ENCODE measurements around the gene CCDC88A. TPM values are rescaled to one million over a fixed set of nuclear protein-coding genes. Genes with fewer than 3 reads are reported as not detected.

CCDC88A gene
- total and polyA plus RNA-seq, 2 experiments from 2014 or later: 144 to 169 TPM

DNA sequence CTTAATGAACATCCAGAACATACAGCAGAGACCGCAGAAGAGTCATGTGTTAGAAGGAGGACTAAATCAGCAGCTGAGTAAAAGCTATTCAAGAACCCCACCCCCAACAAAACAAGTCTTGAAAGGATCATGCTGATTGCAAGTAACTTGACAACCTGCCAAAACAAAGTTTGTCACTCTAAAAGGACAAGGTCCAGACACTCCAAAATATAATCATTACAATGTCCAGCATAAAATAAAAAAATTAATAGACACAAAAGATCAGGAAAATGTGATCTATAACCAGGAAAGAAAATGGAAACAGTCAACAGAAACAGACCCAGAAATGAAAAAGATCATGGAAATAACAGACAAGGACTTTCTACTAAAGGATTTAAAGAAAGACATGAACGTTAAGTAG lies 28.5 kb downstream of the CCDC88A start:
- no peaks in the 10 kb centered on the region for H3F3A ChIP-seq (replicated peaks; ENCODE audit: low read depth)
- Mint-ChIP-seq H3K27ac (no peak overlapping the region), H3K27me3 (ENCODE audit: insufficient read depth, low read depth, poor library complexity) (no peaks in the 10 kb centered on the region)

More for the DNA sequence above, 28.5 kb downstream of the CCDC88A start:
- no peak overlapping the region for H3K27ac ChIP-seq (ENCODE audit: low read depth)
- H3K4me3 ChIP-seq: no peak overlapping the region
- H3K79me2 ChIP-seq (replicated peaks; ENCODE audit: insufficient read depth): peaks cover 34% of the 10 kb centered on the region
- peaks cover 12% of the 10 kb centered on the region for H4K20me1 ChIP-seq (replicated peaks; ENCODE audit: insufficient read depth)
- no peaks in the 10 kb centered on the region for H3K27me3 ChIP-seq (ENCODE audit: insufficient read depth)
- H3K9me3 Mint-ChIP-seq: no peaks in the 10 kb centered on the region
- H2AFZ ChIP-seq: no peak overlapping the region
- H3K36me3 ChIP-seq (ENCODE audit: insufficient read depth): no peaks in the 10 kb centered on the region
- H3K4me1 Mint-ChIP-seq: peaks cover 15% of the 10 kb centered on the region
- no peak overlapping the region for H3K4me3 Mint-ChIP-seq
- no peak overlapping the region for H3K4me2 ChIP-seq
- TF ChIP-seq STAT1 (IDR thresholded peaks at IDR 0.05; ENCODE audit: unreplicated experiment) (no peak), CREB1 (CRISPR knock-in tag; IDR thresholded peaks at IDR 0.05; ENCODE audit: low read depth) (no peak), REST (IDR thresholded peaks at IDR 0.05; ENCODE audit: unreplicated experiment) (no peak), ZNF114 (CRISPR knock-in tag; IDR thresholded peaks at IDR 0.05) (no peak), POLR2AphosphoS5 (IDR thresholded peaks at IDR 0.05; ENCODE audit: low read depth) (no peak), ZNF462 (CRISPR knock-in tag; IDR thresholded peaks at IDR 0.05) (no peak), ZNF331 (CRISPR knock-in tag; IDR thresholded peaks at IDR 0.05; ENCODE audit: low read depth) (no peak), EZH2 (IDR thresholded peaks at IDR 0.05; ENCODE audit: low read depth, unreplicated experiment) (no peak), EZH2phosphoT487 (IDR thresholded peaks at IDR 0.05; ENCODE audit: unreplicated experiment) (no peak), NANOG (IDR thresholded peaks at IDR 0.05; ENCODE audit: borderline replicate concordance) (no peak), JUNB (IDR thresholded peaks at IDR 0.05; ENCODE audit: unreplicated experiment) (no peak)
- TF ChIP-seq, protein P1, sequence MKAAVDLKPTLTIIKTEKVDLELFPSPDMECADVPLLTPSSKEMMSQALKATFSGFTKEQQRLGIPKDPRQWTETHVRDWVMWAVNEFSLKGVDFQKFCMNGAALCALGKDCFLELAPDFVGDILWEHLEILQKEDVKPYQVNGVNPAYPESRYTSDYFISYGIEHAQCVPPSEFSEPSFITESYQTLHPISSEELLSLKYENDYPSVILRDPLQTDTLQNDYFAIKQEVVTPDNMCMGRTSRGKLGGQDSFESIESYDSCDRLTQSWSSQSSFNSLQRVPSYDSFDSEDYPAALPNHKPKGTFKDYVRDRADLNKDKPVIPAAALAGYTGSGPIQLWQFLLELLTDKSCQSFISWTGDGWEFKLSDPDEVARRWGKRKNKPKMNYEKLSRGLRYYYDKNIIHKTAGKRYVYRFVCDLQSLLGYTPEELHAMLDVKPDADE (IDR thresholded peaks at IDR 0.05): no peak
- TF ChIP-seq, protein P2, sequence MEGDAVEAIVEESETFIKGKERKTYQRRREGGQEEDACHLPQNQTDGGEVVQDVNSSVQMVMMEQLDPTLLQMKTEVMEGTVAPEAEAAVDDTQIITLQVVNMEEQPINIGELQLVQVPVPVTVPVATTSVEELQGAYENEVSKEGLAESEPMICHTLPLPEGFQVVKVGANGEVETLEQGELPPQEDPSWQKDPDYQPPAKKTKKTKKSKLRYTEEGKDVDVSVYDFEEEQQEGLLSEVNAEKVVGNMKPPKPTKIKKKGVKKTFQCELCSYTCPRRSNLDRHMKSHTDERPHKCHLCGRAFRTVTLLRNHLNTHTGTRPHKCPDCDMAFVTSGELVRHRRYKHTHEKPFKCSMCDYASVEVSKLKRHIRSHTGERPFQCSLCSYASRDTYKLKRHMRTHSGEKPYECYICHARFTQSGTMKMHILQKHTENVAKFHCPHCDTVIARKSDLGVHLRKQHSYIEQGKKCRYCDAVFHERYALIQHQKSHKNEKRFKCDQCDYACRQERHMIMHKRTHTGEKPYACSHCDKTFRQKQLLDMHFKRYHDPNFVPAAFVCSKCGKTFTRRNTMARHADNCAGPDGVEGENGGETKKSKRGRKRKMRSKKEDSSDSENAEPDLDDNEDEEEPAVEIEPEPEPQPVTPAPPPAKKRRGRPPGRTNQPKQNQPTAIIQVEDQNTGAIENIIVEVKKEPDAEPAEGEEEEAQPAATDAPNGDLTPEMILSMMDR (conservative IDR thresholded peaks at IDR 0.05; ENCODE audit: low read depth in 2 of 2): no peak
- peaks cover 5% of the 10 kb centered on the region; the same call in 1 of the 2 replicates for H3K4me1 ChIP-seq (ENCODE audit: insufficient read depth)
- DNase-seq (ENCODE audit: low spot score) (no peak), ATAC-seq (no peak)
- no peaks in the 10 kb centered on the region for H3K9me2 ChIP-seq (ENCODE audit: insufficient read depth)
- peaks cover 7% of the 10 kb centered on the region for H3K36me3 Mint-ChIP-seq (ENCODE audit: low read depth)
